Mesenchymal stem cell (in vitro differentiated cells and primary cell): ENCODE measurements around the gene TTC3.
"Not testable (repeated sequence)": the region's sequence is repeated elsewhere in the genome, so short reads cannot be mapped to it uniquely, and the experiment has no call there.

Experiments
- DNase-seq: peaks from one replicate; pipeline ENCODE4 v3.0.0-alpha.2; 2013
- H2AFZ ChIP-seq: one replicate; pipeline ENCODE4 v1.6.1; 2013; ENCODE audit warnings: low read depth, mild to moderate bottlenecking, control low read depth, inconsistent platforms, low read length, moderate library complexity
- H2AK5ac ChIP-seq: 2 replicates; pipeline ENCODE4 v1.6.1; 2013; ENCODE audit warnings: low read length, moderate library complexity, mild to moderate bottlenecking, inconsistent platforms; ENCODE audit not compliant: severe bottlenecking
- H2BK120ac ChIP-seq: one replicate; pipeline ENCODE4 v1.6.1; 2013; ENCODE audit warnings: low read depth, mild to moderate bottlenecking, inconsistent platforms, low read length, moderate library complexity
- H2BK12ac ChIP-seq, 2 experiments: one replicate each; pipeline ENCODE4 v1.6.1; 2013; ENCODE audit warnings: inconsistent platforms in 2 of 2, low read length in 2 of 2, mild to moderate bottlenecking in 2 of 2, moderate library complexity in 2 of 2, control low read depth in 1 of 2
- H2BK15ac ChIP-seq: one replicate; pipeline ENCODE4 v1.6.1; 2013; ENCODE audit warnings: mild to moderate bottlenecking, low read depth, inconsistent platforms; ENCODE audit not compliant: poor library complexity, severe bottlenecking
- H2BK5ac ChIP-seq: 2 replicates; pipeline ENCODE4 v1.6.1; 2013; ENCODE audit warnings: low read depth, mild to moderate bottlenecking, low read length, control low read depth, inconsistent platforms; ENCODE audit not compliant: poor library complexity, severe bottlenecking
- H3K14ac ChIP-seq, 2 experiments: one replicate each; pipeline ENCODE4 v1.6.1; 2013; ENCODE audit warnings: inconsistent platforms in 2 of 2, low read length in 2 of 2, control low read depth in 1 of 2, mild to moderate bottlenecking in 1 of 2, moderate library complexity in 1 of 2
- H3K18ac ChIP-seq, 2 experiments: one replicate each; pipeline ENCODE4 v1.6.1; 2013; ENCODE audit warnings: inconsistent platforms in 2 of 2, low read length in 2 of 2, control low read depth in 1 of 2, low read depth in 1 of 2, mild to moderate bottlenecking in 1 of 2
- H3K23ac ChIP-seq, 2 experiments: one replicate each; pipeline ENCODE4 v1.6.1; 2013; ENCODE audit warnings: inconsistent platforms in 2 of 2, low read length in 2 of 2, mild to moderate bottlenecking in 2 of 2, moderate library complexity in 2 of 2, control low read depth in 1 of 2
- H3K27ac ChIP-seq: 2 replicates; pipeline ENCODE4 v1.5.1; 2013; ENCODE audit warnings: mild to moderate bottlenecking, moderate library complexity, low read length, control low read depth, inconsistent platforms; ENCODE audit not compliant: poor library complexity, severe bottlenecking
- H3K27me3 ChIP-seq, 2 experiments: 2 replicates each; pipeline versions ENCODE4 v1.6.1 to v1.7.0; 2013; ENCODE audit warnings: low read length in 2 of 2, mild to moderate bottlenecking in 2 of 2, moderate library complexity in 2 of 2, control low read depth in 1 of 2, inconsistent platforms in 1 of 2; ENCODE audit not compliant: control insufficient read depth in 1 of 2, insufficient read depth in 1 of 2
- H3K36me3 ChIP-seq, 2 experiments: 2 replicates each; pipeline versions ENCODE4 v1.6.1 to v1.7.0; 2013; ENCODE audit warnings: low read length in 2 of 2, control low read depth in 1 of 2, inconsistent platforms in 1 of 2, low read depth in 1 of 2, mild to moderate bottlenecking in 1 of 2; ENCODE audit not compliant: insufficient read depth in 2 of 2, control insufficient read depth in 1 of 2
- H3K4ac ChIP-seq, 2 experiments: one replicate each; pipeline ENCODE4 v1.6.1; 2013; ENCODE audit warnings: inconsistent platforms in 2 of 2, low read length in 2 of 2, mild to moderate bottlenecking in 2 of 2, moderate library complexity in 2 of 2, control low read depth in 1 of 2, low read depth in 1 of 2
- H3K4me1 ChIP-seq: 2 replicates; pipeline ENCODE4 v1.6.1; 2013; ENCODE audit warnings: low read depth, low read length, control low read depth; ENCODE audit not compliant: control insufficient read depth, insufficient read depth
- H3K4me2 ChIP-seq: 2 replicates; pipeline ENCODE4 v1.6.1; 2013; ENCODE audit warnings: low read length, mild to moderate bottlenecking, inconsistent platforms; ENCODE audit not compliant: poor library complexity, severe bottlenecking
- H3K4me3 ChIP-seq, 2 experiments: 2 replicates each; pipeline versions ENCODE4 v1.5.1 to v1.7.0; 2013; ENCODE audit warnings: low read length in 2 of 2, mild to moderate bottlenecking in 2 of 2, control low read depth in 1 of 2, low read depth in 1 of 2; ENCODE audit not compliant: insufficient read depth in 1 of 2
- H3K79me1 ChIP-seq: replicated peaks from 2 replicates; pipeline ENCODE4 v1.6.1; 2013; ENCODE audit warnings: mild to moderate bottlenecking, control low read depth, low read length, inconsistent platforms; ENCODE audit not compliant: poor library complexity, severe bottlenecking
- H3K9ac ChIP-seq: 2 replicates; pipeline ENCODE4 v1.7.0; 2013; ENCODE audit warnings: mild to moderate bottlenecking, low read length, moderate library complexity
- H3K9me3 ChIP-seq: 2 replicates; pipeline ENCODE4 v1.7.0; 2013; ENCODE audit warnings: mild to moderate bottlenecking, low read length; ENCODE audit not compliant: control insufficient read depth
- H4K8ac ChIP-seq: one replicate; pipeline ENCODE4 v1.6.1; 2013; ENCODE audit warnings: inconsistent platforms, mild to moderate bottlenecking, low read length, moderate library complexity
- H4K91ac ChIP-seq: one replicate; pipeline ENCODE4 v1.6.1; 2013; ENCODE audit warnings: mild to moderate bottlenecking, low read length, inconsistent platforms
- WGBS: methylation state at CpG from one replicate; pipeline ENCODE4 v1.1.7; 2013; ENCODE audit warnings: mixed read lengths; 5-methylcytosine and 5-hydroxymethylcytosine counted together

TTC3 gene

DNA sequence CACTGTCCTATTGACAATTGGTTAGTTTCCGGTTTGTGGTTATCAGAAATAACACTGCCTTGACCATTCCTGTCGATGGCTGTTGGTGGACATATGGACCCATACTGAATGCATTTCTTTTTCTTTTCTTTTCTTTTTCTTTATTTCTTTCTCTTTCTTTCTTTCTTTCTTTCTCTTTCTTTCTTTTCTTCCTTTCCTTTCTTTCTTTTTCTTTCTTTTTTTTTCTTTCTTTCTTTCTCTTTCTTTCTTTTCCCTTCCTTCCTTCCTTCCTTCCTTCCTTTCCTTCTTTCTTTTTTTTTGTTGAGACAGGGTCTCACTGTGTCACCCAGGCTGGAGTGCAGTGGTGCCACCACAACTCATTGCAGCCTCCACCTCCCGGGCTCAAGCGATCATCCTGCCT, 42.2 kb upstream of the TTC3 start:
- Histone ChIP-seq H2AFZ (no peak overlapping the region), H4K8ac (no peak overlapping the region), H3K4me1 (peaks cover 5% of the 10 kb centered on the region), H3K27ac (no peak overlapping the region), H3K14ac (no peak overlapping the region), H3K4ac (no peak overlapping the region), H3K23ac (no peak overlapping the region), H3K4me3 (no peak overlapping the region), H2AK5ac (no peak overlapping the region), H2BK120ac (no peak overlapping the region), H2BK12ac (no peak overlapping the region), H3K79me1 (no peaks in the 10 kb centered on the region), H2BK5ac (no peak overlapping the region), H3K27me3 (peaks cover 0 to 24% of the 10 kb centered on the region in 2 experiments), H3K36me3 (no peaks in the 10 kb centered on the region), H2BK15ac (no peak overlapping the region), H4K91ac (no peak overlapping the region), H3K4me2 (no peak overlapping the region), H3K18ac (no peak overlapping the region), H3K9ac (no peak overlapping the region), H3K9me3 (no peaks in the 10 kb centered on the region)
- WGBS: over 99% methylated on average over 4 of the region's 4 CpGs
- DNase-seq: no peak

DNA sequence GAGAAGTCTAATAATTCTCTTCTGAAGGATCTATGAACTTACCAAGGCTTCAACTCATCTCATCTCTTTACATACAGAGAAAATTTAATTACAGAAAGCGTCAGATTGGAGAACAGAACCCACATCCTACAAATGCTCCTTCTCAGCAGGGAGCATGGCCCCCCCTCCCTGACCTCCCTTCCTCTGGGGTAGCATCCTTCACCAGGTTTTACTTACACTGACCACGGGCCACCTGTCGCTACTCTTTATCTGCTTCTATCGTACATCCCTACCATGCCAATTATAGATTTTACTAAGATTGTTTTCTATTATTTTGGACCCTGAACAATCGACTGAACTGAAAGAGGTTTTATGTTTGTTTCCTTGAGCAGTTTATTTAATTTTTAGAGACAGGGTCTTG, 40.8 kb upstream of the TTC3 start:
- Histone ChIP-seq H4K91ac (no peak overlapping the region), H3K18ac (no peak overlapping the region), H3K4me2 (no peak overlapping the region), H2AK5ac (no peak overlapping the region), H3K4me3 (no peak overlapping the region), H2BK120ac (no peak overlapping the region), H2BK15ac (no peak overlapping the region), H3K9ac (no peak overlapping the region), H3K4ac (no peak overlapping the region), H3K23ac (no peak overlapping the region), H3K4me1 (peaks cover 5% of the 10 kb centered on the region), H3K79me1 (no peaks in the 10 kb centered on the region), H3K9me3 (no peaks in the 10 kb centered on the region), H3K27me3 (peaks cover 0 to 18% of the 10 kb centered on the region in 2 experiments), H2BK5ac (no peak overlapping the region), H3K14ac (no peak overlapping the region), H3K27ac (no peak overlapping the region), H4K8ac (no peak overlapping the region), H3K36me3 (no peaks in the 10 kb centered on the region), H2AFZ (no peak overlapping the region), H2BK12ac (no peak overlapping the region)
- DNase-seq: no peak
- 88% methylated on average over 2 of the region's 5 CpGs for WGBS

DNA sequence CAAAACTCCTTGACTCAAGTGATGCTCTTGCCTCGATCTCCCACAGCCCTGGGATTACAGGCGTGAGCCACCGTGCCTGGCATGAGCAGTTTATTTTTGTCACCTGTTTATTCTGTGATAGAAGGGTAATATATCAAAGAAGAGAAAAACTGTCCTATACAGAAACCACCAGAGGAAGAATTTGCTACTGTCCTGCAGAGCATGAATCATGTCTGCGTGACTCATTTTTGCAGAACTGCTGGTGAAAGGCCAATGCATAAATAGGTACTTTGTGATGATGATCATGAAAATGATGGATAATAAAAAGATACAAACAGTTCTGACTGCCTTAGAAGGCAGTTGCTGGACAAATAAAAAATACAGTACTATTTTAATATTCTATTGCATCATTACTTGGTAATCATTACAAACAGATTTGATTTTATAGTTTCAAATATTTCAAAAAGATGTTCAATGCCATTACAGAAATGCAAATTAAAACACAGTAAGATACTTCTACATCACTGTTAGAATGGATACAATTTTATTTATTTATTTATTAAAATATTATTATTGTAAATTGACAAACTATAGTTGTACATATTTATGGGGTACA, 40.1 kb upstream of the TTC3 start:
- Histone ChIP-seq H2BK15ac (no peak overlapping the region), H3K79me1 (no peaks in the 10 kb centered on the region), H3K23ac (no peak overlapping the region), H2BK120ac (no peak overlapping the region), H2AFZ (no peak overlapping the region), H3K9ac (no peak overlapping the region), H4K91ac (no peak overlapping the region), H3K27me3 (peaks cover 0 to 18% of the 10 kb centered on the region in 2 experiments), H3K4ac (no peak overlapping the region), H3K14ac (no peak overlapping the region), H4K8ac (no peak overlapping the region), H3K4me1 (peaks cover 5% of the 10 kb centered on the region), H3K9me3 (no peaks in the 10 kb centered on the region), H3K36me3 (no peaks in the 10 kb centered on the region), H3K4me3 (no peak overlapping the region), H2BK5ac (no peak overlapping the region), H2BK12ac (no peak overlapping the region), H3K18ac (no peak overlapping the region), H3K4me2 (no peak overlapping the region), H2AK5ac (no peak overlapping the region), H3K27ac (no peak overlapping the region)
- WGBS: 7% methylated on average over 4 of the region's 4 CpGs
- peak; percentile 69 for DNase-seq

- H3K23ac ChIP-seq: not testable (repeated sequence)
- WGBS: 100% methylated on average over 4 of the region's 4 CpGs
These were observed 38.7 kb upstream of the TTC3 start for GRCh38 chr21:37034394-37034793.

More at GRCh38 chr21:37034394-37034793, 38.7 kb upstream of the TTC3 start:
- H2BK5ac ChIP-seq, H3K18ac ChIP-seq, H3K36me3 ChIP-seq, H2AK5ac ChIP-seq, H3K79me1 ChIP-seq, H2AFZ ChIP-seq, H3K9me3 ChIP-seq, H2BK12ac ChIP-seq, H3K4me1 ChIP-seq, H4K91ac ChIP-seq, H3K27ac ChIP-seq, H3K14ac ChIP-seq, H2BK120ac ChIP-seq, H2BK15ac ChIP-seq, H3K4me2 ChIP-seq, H3K4me3 ChIP-seq, H4K8ac ChIP-seq, DNase-seq, H3K4ac ChIP-seq, H3K9ac ChIP-seq: not testable (repeated sequence)
- H3K27me3 ChIP-seq: peaks cover 0 to 18% of the 10 kb centered on the region in 2 experiments
